HT-29 (cell line): ENCODE data around the gene SRPX2. TPM values are rescaled to one million over a fixed set of nuclear protein-coding genes. Genes with fewer than 3 reads are reported as not detected.
"Not testable (repeated sequence)": the region's sequence is repeated elsewhere in the genome, so short reads cannot be mapped to it uniquely, and the experiment has no call there.

ENCODE experiments used
- DNase-seq: peaks from one replicate; pipeline ENCODE4 v3.0.0-alpha.2; 2015; ENCODE audit warnings: low spot score
- total RNA-seq: library from RNA; depleted of rRNA; stranded (reverse); fragments of >200 nt; shearing (Covaris generic); gene quantifications from 2 replicates; pipeline ENCODE4 v1.2.3, GENCODE V29; 2014; rRNA removed

SRPX2 gene
- total RNA-seq, 1 experiment from 2014 or later: 0.28 TPM

DNA sequence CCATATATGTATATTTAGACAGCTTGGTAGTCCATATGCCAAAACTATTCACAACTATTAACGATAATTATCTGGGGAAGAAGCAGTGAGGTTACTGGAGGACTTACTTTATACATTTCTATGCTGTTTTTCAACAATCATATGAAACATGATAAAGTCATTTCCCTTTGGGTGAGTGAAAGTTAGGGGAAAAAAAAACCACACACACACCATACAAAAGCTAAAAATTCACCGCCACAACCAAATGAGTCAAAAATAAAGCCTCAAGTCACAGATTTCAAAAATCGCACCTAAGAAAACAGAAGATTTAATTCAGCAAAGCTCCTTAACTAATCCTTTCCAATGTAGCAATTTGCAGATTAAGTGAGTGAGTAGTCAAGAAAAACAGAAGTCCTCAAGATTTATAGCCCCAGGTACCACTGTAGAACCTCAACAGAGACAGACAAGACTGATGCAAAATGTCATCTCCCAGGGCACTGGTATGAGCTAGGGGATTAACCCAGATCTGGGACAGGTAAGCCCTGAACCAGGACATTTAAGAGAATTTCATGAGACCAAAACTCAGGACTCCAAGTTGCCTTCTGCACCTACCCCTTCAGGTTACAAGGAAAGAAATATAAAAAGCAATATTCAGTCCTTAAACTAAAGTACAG, 52.8 kb downstream of the SRPX2 start:
- no peak for DNase-seq

DNA sequence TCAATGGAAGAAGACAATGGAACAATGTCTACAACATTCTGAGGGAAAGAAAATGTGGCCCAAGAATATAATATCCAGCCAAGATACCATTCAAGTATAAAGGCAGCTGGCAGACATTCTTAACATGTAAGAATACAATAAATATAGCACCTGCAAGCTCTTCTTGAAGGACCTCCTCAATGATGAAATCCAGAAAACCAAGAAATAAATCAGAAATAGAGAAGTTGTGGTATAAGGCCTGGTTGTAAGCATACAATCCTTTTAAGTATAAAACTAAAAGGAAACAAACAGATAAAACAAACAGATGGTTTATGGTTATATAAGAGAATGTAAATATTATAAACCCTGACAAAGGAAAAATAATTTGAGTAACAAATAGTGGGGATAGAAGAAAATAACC, 54.6 kb downstream of the SRPX2 start:
- DNase-seq: no peak

DNA sequence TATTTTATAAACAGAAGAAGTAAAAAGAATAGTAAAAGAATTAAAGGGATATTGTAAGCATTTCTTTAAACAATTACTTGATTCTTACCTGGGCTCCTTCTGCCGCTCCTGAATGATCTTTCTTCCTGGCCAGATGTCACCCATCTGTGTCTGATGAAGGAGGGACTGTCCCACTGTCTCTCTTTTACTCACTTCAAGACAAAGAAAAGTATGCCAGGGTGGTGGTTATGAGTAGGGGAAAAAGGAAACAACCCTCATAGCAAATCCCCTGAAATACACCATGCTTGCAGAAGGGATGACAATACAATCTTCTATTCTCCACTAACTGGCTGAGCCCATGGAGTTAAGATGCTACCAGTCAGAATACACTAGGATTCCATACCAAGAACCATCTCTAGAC, 56.8 kb downstream of the SRPX2 start:
- DNase-seq: no peak

DNA sequence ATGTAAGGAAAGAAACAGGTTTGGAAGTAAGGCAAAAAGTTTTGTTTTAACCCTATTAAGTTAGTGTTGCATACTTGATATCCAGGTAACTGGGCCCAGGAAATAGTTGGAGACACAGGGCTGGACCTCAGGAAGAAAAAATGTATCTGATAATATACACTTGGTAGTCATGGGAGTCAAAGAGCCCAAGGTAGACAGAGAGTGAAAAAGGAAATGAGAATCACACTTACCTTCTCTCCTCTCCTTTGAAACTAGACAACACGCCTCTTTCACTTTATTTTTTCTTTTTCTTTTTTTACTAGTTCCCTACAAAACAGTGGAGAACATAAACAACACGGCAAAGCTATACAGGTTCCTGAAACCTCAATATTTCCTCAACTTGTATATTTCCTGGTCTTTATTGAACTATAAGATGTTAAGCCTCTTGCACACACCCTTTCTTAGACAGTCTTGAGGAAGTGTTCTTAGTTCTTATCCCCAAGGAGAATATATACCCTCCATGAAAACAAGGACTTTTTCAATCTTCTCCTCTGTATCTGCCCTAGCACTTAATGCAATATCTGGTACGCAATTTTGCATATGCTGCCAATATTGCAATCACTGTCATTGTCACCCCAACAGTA, 60.7 kb downstream of the SRPX2 start:
- no peak for DNase-seq

DNA sequence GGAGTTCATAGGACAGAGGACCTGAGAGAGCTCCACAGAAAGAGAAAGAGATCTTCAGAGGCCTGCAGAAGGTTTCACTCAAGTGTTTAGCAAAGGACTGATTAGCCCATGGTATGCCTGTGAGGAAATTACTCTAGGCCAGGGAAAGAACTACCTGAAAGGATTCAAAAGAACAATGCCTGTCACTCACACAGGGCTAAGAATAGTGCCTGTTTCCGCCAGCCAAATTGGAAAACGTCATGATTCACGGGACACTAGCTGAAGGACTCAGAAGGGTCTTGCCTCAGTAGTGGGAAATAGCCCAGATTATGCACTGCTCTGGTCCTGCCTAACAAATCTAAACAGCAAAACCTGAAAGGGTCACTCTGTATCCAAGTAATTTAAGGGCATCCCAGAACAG, 66.8 kb downstream of the SRPX2 start:
- DNase-seq: no peak

DNA sequence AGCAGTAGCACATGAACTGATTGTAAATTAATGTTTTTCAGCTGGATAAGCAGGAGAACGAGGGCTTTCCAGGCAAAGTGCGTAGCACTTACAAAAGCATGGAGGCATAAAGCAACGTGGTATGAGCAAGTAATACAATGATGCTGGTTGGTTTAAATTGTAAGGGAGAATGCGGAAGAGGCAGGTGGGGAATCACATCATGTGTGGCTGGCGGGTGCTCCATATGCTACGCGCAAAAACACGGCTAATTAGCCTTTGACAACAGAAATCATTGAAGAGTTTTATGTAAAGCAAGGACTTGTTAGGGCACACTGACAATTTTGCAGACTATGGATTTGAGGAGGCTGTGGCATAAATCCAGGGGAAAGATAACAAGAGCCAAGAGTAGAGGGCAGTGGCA, 73.4 kb downstream of the SRPX2 start:
- DNase-seq: no peak

DNA sequence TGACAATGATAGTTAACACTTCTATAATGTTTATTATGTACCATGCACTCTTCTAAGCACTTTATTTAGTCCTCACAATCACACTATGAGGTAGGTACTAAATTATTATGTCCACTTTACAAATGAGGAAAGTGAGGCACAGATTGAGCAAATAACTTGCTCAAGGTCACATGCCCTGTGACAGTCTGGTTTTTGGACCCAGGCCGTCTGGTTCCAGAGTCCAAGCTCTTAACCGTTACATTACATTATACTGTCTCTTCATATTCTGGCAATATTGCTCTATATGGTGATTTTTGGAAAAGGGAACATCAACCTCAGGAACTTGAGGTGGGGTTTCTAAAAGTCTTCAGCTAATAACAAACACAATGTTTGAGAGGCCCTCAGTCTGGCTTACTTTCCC, 75.1 kb downstream of the SRPX2 start:
- DNase-seq: no peak

DNA sequence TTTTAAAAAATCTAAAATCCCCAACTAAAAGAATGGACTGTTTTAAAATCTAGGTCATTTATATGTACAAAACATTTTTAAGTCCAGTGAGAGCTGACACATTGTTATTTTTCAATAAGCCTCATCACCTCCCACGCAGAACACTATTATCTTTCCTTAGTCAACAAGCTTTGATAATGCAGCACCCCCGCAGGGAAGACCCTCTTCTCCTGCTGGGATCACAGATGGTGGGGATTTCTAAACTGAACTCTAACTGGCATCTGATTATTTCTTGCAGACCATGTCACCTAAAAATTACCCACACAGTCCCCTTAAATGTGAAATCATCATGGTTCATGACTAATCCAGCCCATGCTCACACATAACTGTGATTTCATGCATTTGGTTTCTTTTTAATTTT, 76.3 kb downstream of the SRPX2 start:
- no peak for DNase-seq

DNA sequence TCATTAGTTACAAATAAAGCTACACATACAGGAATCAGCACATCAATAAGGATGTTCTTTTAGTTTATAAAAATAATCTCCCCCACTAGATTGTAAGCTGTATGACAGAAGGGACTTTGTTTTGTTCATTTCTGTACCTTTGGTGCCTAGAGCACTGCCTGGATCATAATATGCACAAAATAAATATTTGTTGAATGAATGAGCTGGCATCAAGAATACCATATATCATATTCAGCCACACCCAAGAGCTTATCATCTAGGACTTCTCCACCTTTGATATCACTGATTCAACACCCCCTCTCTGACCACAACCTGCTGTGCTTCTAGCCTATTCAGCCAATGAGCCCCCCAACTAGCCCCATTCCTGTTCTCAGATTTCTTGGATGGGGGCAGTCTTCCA, 77.3 kb downstream of the SRPX2 start:
- DNase-seq: no peak

DNA sequence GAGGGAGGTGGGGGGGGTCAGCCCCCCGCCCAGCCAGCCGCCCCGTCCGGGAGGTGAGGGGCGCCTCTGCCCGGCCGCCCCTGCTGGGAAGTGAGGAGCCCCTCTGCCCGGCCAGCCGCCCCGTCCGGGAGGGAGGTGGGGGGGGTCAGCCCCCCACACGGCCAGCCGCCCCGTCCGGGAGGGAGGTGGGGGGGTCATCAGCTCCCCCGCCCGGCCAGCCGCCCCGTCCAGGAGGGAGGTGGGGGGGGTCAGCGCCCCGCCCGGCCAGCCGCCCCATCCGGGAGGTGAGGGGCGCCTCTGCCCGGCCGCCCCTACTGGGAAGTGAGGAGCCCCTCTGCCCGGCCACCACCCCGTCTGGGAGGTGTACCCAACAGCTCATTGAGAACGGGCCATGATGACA, 80.0 kb downstream of the SRPX2 start:
- not testable (repeated sequence) for DNase-seq

Other genes starting within 250 kb of the SRPX2 start
- not detected in 2 replicates for gene PCDH19, start 233.9 kb upstream of the SRPX2 start, total RNA-seq
- gene TNMD, start 59.3 kb upstream of the SRPX2 start, total RNA-seq: not detected in 2 replicates
- 9.2 and 9.5 TPM in 2 replicates for gene TSPAN6, start 7.4 kb upstream of the SRPX2 start, total RNA-seq
- 3.7 and 3.8 TPM in 2 replicates for gene SYTL4, start 87.9 kb downstream of the SRPX2 start, total RNA-seq
- 63.9 and 70.6 TPM in 2 replicates for gene CSTF2, start 176.2 kb downstream of the SRPX2 start, total RNA-seq
- gene NOX1, start 230.2 kb downstream of the SRPX2 start, total RNA-seq: 14.6 and 17.7 TPM in 2 replicates